OCI-LY3 (cell line): Measurements from ENCODE around the gene KDM8.

Source experiments
- CTCF ChIP-seq: fragments of 200-600, 300-600 bp; sonication (generic); IDR thresholded peaks from 2 replicates; pipeline ENCODE4 v1.5.1; 2014; ENCODE audit warnings: antibody characterized with exemption, low read length, low read depth
- EZH2phosphoT487 ChIP-seq: fragments of 200-600 bp; shearing (Covaris generic); IDR thresholded peaks from 2 replicates; pipeline ENCODE4 v1.6.1; 2018; ENCODE audit warnings: antibody characterized with exemption, mixed run types, low read depth

- no peak for TF ChIP-seq CTCF
- TF ChIP-seq EZH2phosphoT487: no peak
These were observed 6.3 kb downstream of the KDM8 start for GRCh38 chr16:27209591-27209990.
